ENCODE measurements around the gene SNTB2.

DNA sequence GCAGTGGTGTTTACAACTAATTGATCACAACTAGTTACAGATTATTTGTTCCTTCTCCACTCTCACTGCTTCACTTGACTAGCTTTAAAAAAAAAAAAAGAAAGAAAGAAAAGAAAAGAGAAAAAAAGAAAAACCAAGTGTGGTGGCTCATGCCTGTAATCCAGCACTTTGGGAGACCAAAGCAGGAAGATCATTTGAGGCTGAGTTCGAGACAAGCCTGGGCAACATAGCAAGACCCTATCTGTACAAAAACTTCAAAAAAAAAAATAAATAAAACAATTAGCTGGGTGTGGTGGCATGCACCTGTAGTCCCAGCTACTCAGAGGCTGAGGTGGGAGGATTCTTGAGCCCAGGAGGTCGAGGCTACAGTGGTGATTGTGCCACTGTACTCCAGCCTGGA lies 4.2 kb downstream of the SNTB2 start:
- TF ChIP-seq, protein P1, sequence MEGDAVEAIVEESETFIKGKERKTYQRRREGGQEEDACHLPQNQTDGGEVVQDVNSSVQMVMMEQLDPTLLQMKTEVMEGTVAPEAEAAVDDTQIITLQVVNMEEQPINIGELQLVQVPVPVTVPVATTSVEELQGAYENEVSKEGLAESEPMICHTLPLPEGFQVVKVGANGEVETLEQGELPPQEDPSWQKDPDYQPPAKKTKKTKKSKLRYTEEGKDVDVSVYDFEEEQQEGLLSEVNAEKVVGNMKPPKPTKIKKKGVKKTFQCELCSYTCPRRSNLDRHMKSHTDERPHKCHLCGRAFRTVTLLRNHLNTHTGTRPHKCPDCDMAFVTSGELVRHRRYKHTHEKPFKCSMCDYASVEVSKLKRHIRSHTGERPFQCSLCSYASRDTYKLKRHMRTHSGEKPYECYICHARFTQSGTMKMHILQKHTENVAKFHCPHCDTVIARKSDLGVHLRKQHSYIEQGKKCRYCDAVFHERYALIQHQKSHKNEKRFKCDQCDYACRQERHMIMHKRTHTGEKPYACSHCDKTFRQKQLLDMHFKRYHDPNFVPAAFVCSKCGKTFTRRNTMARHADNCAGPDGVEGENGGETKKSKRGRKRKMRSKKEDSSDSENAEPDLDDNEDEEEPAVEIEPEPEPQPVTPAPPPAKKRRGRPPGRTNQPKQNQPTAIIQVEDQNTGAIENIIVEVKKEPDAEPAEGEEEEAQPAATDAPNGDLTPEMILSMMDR (conservative IDR thresholded peaks at IDR 0.05; ENCODE audit: low read depth, low read length) = no peak
- TF ChIP-seq MAFK (IDR thresholded peaks at IDR 0.05; ENCODE audit: low read depth, low read length) (no peak), POLR2A (IDR thresholded peaks at IDR 0.05; ENCODE audit: low read depth, low read length) (no peak), RCOR1 (IDR thresholded peaks at IDR 0.05; ENCODE audit: insufficient replicate concordance, low read length) (no peak), RAD21 (IDR thresholded peaks at IDR 0.05; ENCODE audit: low read length) (no peak), RFX5 (IDR thresholded peaks at IDR 0.05; ENCODE audit: low read depth, low read length) (no peak), SMC3 (IDR thresholded peaks at IDR 0.05; ENCODE audit: low read depth, low read length) (no peak), MAZ (IDR thresholded peaks at IDR 0.05; ENCODE audit: borderline replicate concordance, low read depth, low read length) (no peak), FOS (IDR thresholded peaks at IDR 0.05; ENCODE audit: low read depth, low read length) (no peak), CHD1 (IDR thresholded peaks at IDR 0.05; ENCODE audit: low read depth, low read length) (no peak), CEBPB (IDR thresholded peaks at IDR 0.05; ENCODE audit: low read depth, low read length) (no peak), MXI1 (IDR thresholded peaks at IDR 0.05; ENCODE audit: borderline replicate concordance, low read depth, low read length) (no peak)
- TF ChIP-seq, protein P2, sequence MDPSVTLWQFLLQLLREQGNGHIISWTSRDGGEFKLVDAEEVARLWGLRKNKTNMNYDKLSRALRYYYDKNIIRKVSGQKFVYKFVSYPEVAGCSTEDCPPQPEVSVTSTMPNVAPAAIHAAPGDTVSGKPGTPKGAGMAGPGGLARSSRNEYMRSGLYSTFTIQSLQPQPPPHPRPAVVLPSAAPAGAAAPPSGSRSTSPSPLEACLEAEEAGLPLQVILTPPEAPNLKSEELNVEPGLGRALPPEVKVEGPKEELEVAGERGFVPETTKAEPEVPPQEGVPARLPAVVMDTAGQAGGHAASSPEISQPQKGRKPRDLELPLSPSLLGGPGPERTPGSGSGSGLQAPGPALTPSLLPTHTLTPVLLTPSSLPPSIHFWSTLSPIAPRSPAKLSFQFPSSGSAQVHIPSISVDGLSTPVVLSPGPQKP (IDR thresholded peaks at IDR 0.05; ENCODE audit: borderline replicate concordance, low read depth, low read length) = no peak
- TF ChIP-seq, protein P3, sequence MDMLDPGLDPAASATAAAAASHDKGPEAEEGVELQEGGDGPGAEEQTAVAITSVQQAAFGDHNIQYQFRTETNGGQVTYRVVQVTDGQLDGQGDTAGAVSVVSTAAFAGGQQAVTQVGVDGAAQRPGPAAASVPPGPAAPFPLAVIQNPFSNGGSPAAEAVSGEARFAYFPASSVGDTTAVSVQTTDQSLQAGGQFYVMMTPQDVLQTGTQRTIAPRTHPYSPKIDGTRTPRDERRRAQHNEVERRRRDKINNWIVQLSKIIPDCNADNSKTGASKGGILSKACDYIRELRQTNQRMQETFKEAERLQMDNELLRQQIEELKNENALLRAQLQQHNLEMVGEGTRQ (IDR thresholded peaks at IDR 0.05; ENCODE audit: low read depth, low read length) = no peak

Data from IMR-90 (cell line).